HG02840 (cell line): ENCODE data around the gene POLR2I.

ENCODE experiments used
- ATAC-seq: cut with Tn5 transposase; IDR thresholded peaks from one replicate; pipeline ENCODE4 v1.9.1; 2021; ENCODE audit warnings: mild to moderate bottlenecking, moderate library complexity, moderate number of reproducible peaks; ENCODE audit not compliant: unreplicated experiment, low FRiP score

POLR2I gene

DNA sequence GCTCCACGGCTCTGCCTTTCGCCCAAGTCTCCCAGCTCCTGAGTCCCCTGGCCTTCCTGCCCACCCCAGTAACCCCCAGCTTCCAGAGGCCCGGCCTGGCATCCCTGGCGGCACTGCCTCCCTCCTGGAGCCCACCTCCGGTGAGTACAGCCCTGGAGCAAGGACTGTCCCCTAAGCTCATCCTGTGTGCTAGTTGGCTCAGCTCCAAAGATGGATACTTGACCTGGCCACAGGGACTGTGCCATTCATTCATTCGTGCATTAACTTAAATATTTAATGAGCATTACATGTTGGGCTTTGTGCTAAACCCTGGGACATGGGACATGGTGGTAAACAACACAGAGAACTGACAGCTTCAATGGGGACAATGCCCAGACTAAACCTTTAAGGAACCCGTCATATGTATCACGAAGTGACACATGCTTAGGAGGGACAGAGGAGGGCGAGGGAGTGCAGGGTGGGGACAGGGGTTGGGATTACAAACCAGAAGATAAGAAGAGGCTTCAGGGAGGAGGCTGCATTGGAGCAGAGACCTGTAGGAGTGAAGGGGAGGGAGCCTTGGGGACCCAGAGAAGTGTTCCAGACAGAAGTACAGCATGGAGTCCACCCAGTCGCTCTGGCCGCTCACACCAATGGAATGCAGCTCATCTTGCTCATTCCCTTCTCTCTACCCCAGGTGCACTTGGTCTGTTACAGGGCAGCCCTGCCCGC lies 10.7 kb downstream of the POLR2I start:
- ATAC-seq = no peak

DNA sequence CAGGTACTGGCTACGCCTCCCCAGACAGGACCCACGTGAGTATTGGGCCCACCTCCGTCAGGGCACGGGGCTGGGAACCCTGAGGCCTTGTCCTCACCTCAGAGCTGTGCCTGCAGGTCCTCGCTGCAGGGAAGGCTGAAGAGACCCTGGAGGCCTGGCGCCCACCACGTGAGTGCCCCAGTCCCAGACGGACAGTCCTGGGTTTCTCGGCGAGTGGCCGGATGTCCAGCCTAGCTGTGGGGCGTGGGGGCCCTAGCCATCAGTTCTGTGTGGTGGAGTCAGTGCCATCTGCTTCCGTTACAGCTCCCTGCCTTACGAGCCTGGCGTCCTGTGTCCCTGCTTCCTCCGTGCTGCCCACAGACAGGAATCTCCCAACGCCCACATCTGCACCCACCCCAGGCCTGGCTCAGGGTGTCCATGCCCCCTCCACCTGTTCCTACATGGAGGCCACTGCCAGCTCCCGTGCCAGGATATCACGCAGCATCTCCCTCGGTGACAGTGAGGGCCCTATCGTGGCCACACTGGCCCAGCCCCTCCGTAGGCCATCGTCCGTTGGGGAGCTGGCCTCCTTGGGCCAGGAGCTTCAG lies 11.5 kb downstream of the POLR2I start:
- no peak for ATAC-seq

DNA sequence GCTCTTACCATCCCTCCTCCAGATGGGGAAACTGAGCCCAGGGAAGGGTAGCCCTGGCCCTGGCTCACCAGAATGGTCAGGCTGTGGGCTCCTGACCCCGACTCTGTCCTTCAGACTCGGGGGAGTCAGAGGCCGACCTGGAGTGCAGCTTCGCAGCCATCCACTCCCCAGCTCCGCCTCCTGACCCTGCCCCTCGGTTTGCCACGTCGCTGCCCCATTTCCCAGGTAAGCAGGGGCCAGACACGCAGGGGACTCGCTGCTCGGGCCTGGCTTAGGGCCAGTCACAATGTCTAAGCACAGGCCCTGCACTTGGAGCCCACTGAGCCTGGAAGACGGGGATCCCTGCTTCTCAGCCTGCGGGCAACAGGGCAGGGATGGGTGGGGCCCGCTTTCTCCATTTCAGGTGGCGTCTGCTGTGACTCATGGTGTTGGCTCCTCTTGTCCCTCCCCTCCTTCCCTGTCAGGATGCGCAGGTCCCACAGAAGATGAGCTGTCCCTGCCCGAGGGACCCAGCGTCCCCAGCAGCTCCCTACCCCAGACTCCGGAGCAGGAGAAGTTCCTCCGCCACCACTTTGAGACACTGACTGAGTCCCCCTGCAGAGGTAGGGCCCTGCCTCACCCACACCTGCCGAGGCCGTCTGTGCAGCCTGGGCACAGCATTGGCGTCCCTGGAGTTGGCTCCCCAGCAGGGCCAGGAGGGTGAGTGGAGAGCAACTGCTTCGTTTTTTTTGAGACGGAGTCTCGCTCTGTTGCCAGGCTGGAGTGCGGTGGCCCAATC lies 12.9 kb downstream of the POLR2I start:
- no peak for ATAC-seq

DNA sequence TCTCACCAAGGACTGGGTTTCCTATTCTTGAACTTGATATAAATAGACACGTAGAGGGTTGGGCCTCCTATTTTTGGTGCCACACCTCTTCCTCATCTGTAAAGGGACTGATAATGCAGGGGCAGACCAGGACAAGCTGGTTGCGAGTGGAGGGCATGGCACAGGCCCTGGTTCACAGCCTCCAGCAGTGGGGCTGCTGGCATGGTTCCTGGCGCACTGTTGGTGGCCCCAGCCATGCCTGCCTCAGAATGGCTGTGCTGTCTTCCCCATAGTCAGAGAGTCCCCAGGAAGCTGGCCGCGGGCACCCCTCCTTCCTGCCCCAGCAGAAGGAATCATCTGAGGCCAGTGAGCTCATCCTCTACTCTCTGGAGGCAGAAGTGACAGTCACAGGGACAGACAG lies 14.2 kb downstream of the POLR2I start:
- ATAC-seq = no peak

DNA sequence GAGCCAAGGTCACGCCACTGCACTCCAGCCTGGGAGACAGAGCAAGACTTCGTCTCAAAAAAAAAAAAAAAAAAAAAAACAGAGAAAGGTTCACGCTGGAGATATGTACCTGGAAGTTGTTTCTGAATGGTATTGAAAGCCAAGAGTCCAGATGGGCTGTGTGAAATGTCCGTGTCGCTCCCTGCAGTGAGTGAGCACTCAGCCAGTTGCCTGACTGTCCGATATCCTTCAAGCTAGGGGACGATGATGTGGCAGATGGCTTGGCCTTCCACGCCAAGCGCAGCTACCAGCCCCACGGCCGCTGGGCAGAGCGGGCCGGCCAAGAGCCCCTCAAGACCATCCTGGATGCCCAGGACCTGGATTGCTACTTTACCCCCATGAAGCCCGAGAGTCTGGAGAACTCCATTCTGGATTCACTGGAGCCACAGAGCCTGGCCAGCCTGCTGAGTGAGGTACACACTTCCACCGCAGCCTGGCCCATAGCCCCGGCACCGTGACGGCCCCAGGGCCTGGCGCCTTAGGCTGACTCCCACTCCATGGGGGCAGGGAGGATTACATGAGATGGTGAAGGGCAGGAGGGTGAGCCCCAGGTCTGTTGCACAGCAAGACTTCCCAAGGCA lies 15.4 kb downstream of the POLR2I start:
- no peak for ATAC-seq

DNA sequence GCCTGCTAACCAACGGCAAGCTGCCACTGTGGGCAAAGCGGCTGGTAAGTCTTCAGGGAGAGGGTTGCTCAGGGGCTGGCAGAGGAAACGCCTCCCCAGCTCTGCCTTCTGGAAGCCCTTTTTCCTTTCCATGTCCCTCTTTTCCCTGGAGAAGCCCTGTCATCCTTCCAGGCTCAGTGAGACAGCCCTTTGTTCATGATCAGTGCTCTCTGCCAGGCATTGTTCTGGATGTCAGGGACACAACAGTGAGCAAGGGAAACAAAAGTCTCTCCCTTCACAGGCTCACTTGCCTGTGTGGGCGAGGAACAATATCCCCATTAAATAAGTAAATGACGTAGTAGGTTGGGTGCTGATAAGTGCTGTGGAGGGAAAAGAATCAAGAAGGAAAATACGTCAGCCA lies 17.6 kb downstream of the POLR2I start:
- ATAC-seq = no peak

DNA sequence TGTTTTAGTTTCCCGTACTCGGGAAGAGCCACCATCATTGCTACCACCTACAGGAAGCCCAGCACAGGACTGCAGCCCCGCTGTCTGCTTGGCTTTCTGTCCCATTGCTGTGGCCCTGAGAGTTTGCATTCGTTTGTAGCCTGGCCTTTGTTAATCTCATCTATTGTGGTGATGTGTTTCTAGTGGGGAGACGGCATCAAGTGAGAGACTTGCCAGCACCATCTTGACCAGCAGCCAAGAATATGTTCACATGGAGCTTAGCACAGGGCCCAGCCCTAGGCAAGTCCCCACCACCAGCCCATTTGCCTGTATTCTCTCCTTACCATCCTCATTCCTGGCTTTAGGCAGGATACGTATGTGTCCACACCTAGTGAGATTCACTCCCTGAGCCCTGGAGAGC lies 21.0 kb downstream of the POLR2I start:
- no peak for ATAC-seq

DNA sequence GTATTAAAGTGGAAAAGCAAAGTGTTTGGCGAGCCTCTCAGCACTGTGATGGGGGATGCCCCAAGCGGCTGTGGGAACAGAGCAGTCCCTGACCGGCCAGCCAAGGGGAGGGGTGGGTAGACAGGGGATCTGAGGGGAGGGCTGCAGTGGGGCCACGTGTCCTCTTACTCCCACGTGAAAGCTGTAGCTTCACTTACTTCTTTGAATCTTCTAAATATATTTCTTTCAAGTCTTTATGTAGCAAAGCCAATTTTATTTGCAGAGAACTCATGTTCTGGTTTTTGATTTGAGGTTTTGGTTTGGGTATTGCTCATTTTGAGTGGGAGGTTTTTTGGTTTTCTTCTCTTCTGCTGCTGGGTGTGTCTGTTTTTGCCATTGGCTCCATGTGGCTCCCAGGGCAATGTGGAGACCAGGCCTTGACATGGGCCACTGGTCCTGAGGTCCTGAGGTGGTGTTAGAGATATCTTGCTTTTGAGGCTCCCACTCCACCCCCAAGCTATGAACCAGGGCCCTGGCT lies 21.5 kb downstream of the POLR2I start:
- no peak for ATAC-seq

DNA sequence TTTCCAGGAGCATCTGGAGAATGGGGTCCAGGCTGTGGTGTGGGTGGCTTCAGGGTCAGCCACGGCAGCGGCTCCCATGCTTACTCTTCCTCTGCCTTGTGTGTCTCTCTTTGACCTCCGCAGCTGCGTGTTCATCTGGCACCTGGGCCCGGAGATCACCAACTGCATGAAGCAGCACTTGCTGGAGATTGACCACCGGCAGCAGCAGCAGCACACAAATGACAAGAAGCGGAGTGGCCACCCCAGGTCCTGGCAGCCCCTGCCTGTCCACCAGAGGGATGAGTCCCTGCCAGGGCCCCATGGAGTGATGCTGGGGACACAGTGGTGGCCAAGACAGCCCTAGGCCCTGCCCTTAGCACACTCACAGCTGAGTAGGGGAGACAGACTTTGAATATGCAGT lies 22.1 kb downstream of the POLR2I start:
- ATAC-seq = no peak

DNA sequence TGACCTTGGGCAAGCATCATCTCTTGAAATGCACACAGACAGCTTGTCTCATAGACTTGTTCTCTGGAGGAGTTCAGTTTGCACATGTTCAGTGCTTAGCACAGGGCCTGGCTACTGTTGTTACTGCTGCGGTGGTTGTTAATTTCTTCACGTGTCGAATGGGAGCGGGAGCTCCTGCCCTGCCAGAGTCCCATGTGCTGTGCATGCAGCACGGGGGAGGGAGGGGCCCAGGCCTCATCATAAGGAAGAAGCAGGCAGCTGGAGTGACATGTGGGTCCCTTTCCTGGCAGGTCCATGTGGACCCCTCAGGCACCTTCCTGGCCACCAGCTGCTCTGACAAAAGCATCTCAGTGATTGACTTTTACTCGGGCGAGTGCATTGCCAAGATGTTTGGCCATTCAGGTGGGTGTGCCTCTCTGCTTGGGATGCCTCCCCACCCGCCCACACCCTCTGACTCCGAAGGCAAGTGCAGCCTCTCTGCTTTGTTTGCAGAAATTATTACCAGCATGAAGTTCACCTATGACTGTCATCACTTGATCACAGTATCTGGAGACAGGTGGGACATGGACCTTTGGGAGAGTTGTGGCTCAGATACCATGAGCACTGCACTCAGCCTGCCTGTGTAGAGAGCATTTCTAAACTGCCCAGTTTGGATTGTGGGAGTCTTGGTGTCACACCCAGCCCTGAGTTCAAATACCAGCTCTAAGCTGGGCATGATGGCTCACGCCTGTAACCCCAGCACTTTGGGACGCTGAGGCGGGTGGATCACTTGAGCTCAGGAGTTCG lies 23.6 kb downstream of the POLR2I start:
- no peak for ATAC-seq

DNA sequence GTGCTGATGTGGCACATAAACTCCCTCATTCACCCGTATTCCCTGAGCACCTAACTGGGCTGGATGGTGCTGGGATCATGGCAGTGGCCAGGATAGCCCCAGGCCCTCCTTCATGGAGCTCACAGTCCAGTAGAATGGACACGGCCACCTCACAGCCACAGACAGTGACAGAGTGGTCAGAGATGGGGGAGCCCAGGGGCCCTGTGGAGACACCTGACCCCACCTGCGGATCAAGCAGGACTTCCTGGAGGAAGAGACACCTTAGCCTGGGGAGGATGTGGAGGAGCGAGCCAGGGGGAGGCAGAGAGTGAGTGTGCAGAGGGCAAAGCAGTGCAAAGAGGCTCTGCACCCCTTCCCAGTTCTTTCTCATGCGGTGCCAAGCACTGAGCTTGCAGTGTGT lies 24.8 kb downstream of the POLR2I start:
- no peak for ATAC-seq

DNA sequence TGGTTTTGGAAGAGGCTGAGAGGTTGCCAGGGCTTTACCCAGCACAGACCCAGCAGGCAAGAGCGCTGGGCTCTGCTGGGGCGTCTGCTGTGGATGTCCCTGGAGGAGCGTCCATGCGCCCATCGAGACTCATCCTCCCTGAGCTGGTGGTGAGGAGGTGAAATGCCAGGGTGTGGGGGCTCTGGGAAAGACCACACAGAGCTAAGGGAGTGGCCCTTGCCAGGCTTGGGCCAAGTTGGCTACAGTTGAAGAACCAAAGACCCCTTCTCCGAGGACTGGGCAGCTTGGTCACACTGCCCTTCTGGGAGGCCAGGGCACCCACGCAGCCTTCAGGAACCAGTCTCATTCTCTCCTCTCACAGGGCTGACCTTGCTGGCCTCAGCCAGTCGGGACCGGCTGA lies 28.3 kb downstream of the POLR2I start:
- no peak for ATAC-seq

DNA sequence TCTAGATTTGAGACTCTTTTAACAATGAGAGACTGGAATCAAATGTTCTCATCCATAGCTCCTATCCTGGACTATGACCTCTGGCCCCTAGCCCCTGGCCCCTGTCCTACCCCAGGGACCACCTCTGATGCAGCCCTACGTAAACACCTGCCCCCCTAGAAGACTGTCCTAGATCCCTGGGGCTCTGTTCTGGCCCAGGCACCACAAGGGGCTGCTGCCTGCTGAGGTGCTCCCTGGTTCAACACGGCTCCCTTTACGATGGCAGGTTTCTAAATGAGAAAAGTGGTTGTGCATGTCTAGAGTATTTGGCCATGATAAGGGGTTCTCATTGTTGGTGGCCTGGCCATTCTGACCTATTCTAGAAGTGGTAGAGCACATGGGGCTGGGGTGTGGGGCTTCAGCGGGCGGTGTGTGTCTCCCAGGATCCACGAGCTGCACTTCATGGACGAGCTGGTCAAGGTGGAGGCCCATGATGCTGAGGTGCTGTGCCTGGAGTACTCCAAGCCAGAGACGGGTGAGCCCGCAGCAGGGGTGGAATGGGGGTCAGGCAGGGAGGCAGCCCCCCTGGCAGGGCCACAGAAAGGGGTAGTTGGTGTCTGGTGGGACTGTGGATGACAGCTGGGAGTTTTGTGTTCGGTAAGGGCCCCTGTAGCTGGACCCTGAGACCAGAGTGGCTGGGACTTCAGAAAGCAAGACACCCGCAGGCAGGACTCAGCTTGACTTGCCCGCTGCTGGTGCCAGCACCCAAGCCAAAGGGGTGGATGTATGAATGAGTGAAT lies 30.3 kb downstream of the POLR2I start:
- ATAC-seq = no peak

DNA sequence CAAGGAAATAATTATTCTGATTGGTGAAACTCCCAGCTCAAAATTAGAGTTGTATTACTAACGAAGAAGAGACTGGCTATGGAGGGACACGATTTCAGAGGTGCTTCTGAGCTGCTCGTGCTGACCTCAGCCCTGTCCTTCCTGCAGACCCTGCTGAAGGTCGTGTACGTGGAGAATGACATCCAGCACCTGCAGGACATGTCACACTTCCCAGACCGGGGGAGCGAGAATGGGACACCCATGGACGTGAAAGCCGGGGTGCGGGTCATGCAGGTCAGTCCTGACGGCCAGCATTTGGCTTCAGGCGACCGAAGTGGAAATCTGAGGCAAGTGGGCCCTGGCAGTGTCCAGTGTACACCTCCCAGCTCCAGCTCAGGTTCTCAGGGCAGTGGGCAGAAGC lies 31.8 kb downstream of the POLR2I start:
- ATAC-seq = no peak

DNA sequence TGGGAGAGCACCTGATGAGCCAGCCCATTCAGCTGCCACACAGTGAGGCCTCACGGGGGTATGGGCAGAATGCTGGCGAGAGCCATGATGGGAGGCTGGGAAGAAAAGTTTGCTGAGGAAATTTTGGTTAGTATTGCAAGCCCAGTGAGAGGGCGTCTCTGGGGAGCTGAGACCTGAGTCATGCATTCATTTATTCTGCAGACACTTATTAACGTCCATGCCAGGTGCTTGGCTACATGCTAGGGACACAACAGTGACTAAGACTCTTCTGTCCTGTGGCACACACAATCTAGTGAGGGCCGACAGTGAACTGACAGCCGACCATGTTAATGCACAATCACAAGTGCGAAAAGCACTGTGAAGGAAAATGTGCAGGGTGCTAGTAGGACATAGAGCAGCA lies 32.8 kb downstream of the POLR2I start:
- no peak for ATAC-seq

DNA sequence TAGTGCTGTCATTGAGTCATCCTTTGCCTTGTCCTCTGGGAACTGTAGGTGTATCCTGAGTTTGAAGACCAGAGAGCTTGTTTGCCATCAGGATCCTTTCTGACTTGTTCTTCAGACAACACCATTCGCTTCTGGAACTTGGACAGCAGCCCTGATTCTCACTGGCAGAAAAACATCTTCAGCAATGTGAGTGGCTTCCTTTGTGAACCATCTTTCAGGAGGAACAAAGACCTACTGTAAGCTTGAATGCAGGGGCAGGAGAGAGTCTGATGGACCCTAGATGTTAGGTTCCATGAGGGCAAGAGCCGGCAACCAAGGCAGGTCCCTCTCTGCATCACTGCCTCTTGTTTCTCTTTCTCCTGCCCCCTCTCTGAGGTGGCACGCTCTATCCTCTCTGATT lies 33.3 kb downstream of the POLR2I start:
- no peak for ATAC-seq

DNA sequence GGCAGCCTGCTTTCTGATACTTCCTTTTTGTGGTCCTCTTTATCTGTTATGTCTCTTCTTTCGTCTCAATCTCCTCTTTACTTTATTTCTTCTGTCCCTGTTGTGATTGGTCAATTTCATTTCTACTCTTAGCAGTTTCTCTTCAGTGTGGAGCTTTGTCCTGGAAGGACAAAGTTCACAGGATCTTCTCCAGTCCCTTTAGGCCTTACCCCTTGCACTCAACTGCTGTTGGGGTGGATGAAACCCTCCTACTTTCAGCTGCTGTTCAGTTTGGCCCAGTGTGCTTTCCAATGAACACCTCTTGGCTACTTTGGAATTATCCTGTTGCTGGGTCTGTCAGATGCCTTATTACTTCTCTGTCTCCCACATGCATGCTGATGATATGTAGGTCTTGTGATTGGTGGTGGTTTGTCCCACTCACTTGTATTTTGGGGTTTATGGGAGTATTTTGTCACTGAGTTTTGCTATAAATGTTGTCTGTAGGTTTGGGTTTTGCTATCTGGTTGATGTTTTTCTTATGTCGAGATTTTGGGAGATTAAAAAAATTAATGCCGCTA lies 35.2 kb downstream of the POLR2I start:
- ATAC-seq = no peak

DNA sequence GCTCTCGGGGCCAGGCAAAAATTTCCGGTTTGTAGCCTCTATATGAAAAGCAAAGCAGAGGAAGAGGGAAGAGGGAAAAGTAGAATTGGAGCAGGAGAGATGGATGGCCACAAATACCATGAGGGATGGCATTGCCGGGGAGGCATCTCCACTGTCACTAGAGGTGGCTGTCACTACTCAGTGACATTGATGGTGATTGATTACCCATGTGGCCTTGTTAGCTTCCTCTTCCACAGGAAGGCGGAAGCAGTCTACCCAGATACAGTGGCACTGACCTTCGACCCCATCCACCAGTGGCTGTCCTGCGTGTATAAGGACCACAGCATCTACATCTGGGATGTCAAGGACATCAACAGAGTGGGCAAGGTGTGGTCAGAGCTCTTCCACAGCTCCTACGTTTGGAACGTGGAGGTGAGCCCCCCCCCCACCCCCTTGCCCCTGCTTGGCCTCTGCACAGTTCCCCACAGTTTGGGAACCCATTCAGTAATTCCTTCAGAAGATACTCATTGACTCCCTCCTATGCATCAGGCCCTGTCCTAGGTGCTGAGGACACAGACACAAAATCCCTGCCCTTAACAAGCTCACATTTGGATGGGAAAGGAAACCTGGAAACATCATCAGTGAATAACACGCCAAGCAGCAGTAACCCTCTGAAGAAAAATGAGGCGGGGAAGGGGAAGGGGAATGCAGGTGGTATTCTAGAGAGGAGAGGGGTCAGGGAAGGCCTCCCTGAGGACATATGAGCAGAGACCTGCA lies 41.4 kb downstream of the POLR2I start:
- no peak for ATAC-seq

DNA sequence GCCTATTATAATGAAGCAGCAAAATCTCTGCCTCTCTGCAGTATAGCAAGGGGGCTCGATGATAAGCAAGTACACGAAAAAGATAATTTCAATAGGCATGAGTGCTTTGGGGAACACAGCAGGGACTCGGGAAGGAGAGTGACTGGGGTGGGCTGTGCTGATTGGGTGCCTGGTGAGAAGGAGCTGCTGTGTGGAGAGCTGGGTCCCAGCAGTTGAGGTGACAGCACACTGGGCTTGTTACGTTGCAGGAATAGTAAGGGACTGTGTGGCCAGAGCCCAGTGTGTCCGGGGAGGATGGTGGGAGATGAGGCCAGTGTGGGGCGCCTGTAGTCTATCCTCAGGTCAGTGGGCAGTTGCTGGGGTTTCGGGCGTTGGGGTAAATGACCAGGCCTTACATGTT lies 42.6 kb downstream of the POLR2I start:
- no peak for ATAC-seq
